AG09309 (cell line): ENCODE measurements around the gene KATNB1.

ENCODE experiments used
- DNase-seq: peaks from one replicate; pipeline ENCODE4 v3.0.0-alpha.2; 2010; ENCODE audit warnings: low read depth
- H3K4me3 ChIP-seq: 2 replicates; pipeline ENCODE4 v1.5.1; 2011; ENCODE audit warnings: mild to moderate bottlenecking, low read depth, low read length, moderate library complexity; ENCODE audit not compliant: control insufficient read depth
- CTCF ChIP-seq: IDR thresholded peaks from 2 replicates; pipeline ENCODE4 v1.5.1; 2011; ENCODE audit warnings: mild to moderate bottlenecking, low read depth, low read length, inconsistent platforms; ENCODE audit not compliant: insufficient read depth, control insufficient read depth; ENCODE audit errors: missing control alignments

KATNB1 gene

DNA sequence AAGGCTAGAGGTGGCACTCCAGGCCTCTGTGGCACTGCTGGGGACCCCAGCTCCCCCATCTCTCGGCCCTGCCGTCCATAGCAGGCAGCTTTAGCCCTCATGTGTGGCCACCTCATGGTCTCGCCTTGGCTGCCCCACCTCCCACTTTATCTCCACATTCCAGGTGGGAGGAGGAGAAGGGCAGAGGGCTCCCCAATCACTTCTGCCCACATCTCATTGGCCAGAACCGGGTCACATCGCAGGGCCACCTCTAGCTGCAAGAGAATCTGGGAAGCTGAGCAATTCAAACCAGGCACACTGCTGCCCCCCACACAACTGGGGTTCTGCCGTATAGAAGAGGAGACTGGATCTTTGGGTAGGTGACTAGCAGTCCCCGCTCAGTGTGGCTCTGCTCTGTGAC lies 39.3 kb upstream of the KATNB1 start:
- no peak for TF ChIP-seq CTCF
- H3K4me3 ChIP-seq = no peak overlapping the region

GRCh38 chr16:57697896-57698537 lies 37.6 kb upstream of the KATNB1 start:
- TF ChIP-seq CTCF = no peak
- no peak overlapping the region for H3K4me3 ChIP-seq
- no peak for DNase-seq

More for the DNA sequence above, 39.3 kb upstream of the KATNB1 start:
- DNase-seq = no peak

- DNase-seq = no peak
- TF ChIP-seq CTCF = no peak
- no peak overlapping the region for H3K4me3 ChIP-seq
Measured at GRCh38 chr16:57698812-57699405, 36.7 kb upstream of the KATNB1 start.

- TF ChIP-seq CTCF = no peak
- no peak for DNase-seq
- H3K4me3 ChIP-seq = no peak overlapping the region
Measured at GRCh38 chr16:57699481-57699880, 36.1 kb upstream of the KATNB1 start.

GRCh38 chr16:57699899-57700298 lies 35.7 kb upstream of the KATNB1 start:
- no peak for DNase-seq
- no peak overlapping the region for H3K4me3 ChIP-seq
- no peak for TF ChIP-seq CTCF

- DNase-seq = no peak
Measured at GRCh38 chr16:57700781-57701551, 34.6 kb upstream of the KATNB1 start.

More at GRCh38 chr16:57700781-57701551, 34.6 kb upstream of the KATNB1 start:
- no peak for TF ChIP-seq CTCF
- no peak overlapping the region for H3K4me3 ChIP-seq
